Activated naive CD4-positive, alpha-beta T cell (primary cell): ENCODE results near the gene RETSAT.
"Not testable (repeated sequence)": the region's sequence is repeated elsewhere in the genome, so short reads cannot be mapped to it uniquely, and the experiment has no call there.

Source experiments
- DNase-seq, 4 experiments: peaks; one replicate each; lab custom pipeline; 2025; lab: John Stamatoyannopoulos, UW

The RETSAT gene

DNA sequence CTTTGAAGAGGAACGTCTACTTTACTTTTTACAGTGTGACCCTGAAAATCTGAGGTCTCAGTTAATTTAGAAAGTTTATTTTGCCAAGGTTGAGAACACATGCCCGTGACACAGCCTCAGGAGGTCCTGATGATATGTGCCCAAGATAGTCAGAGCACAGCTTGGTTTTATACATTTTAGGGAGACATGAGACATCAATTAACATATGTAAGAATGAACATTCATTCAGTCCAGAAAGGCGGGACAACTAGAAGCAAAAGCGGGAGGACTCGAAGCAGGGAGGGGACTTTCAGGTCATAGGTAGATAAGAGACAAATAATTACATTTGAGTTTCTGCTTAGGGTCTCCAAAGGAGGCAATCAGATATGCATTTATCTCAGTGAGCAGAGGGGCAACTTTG is 23.9 kb upstream of the RETSAT start:
- no peak for DNase-seq

DNA sequence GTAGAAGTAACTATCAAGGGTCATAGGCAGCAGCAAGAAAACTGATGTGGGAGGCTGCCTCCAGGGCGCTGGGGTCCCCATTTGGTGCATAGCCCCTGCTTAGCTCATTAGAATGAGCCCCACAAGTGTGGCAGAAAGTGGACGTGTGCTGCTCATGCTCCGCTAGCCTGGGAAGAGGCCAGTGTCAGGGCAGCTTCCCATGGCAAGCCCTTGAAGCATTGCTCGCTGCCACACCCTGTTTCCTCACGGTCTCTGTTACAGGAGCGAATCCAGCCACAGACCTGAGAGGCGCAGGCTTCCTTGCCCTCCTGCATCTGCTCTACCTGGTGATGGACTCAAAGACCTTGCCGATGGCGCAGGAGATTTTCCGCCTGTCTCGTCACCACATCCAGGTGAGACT is 22.8 kb upstream of the RETSAT start:
- no peak for DNase-seq

DNA sequence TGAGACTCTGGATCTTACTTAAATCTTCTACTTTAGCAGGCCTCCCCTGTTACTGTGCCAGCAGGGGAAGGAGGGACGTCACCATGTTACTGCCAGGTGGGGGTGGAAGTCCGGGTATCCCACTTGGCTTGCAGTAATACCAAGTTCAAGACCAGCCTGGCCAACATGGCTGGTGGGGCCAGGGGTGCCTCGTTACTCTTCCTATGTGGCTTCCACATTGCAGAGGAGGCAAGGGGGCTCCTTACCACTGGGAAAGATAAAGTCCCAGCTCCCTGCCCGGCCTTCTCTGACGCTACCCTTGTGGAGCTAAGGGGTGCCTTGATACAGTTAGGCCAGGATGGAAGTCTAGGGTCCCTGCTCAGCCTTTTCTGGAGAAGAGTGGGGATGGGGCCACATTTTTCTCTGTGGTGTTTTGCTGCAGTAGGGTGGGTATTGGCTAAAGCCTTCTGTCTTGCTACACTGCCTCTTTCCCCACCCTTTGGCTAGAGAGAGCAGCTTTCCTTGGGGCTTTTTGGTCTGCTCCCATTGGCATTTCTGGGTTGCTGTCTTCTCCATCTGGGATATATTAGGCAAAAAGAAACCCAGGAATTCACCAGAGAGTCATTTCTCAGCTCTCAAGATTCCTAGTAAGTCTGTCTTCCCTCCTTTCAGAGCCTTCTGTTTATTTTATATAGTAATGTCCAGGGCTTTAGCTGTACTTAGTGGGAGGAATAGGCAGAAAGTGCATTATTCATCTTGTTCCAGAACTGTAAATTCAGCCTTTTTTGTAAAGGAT is 22.1 kb upstream of the RETSAT start:
- no peak for DNase-seq

DNA sequence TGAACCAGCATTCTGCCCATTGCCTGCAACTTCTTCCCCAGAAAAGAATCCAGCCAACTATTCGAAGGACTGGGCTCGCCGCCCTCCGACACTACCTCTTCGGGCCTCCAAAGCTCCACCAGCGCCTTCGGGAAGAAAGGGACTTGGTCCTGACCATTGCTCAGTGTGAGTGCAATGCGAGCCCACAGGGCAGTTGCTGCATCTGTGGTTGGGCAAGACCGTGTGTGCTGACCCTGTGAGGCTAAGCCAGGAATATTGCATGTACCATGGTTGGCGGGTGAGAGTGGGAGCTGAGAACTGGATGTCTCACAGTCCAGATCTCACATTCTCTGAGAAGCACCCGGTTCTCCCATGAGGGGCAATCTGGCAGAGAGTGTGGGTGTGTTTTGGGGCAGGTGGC is 16.7 kb upstream of the RETSAT start:
- DNase-seq: no peak

DNA sequence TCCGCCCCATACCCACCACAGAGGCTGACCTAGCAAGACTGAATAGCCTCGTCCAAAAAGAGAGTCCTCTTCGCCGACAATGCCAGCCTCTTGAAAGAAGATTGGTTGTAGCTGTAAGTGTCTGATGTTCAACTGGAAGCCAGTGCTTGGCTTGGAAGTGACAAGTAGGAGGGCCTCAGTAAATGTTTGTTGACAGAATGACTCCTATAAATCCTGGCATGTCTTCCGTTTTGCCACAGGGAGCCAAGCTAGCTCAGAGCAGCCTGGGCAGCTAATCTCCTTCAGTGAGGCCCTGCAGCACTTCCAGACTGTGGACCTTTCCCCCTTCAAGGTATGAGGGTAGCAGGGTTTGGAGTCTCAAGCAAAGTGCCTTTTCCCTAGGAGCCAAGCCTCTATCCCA is 15.2 kb upstream of the RETSAT start:
- no peak for DNase-seq

DNA sequence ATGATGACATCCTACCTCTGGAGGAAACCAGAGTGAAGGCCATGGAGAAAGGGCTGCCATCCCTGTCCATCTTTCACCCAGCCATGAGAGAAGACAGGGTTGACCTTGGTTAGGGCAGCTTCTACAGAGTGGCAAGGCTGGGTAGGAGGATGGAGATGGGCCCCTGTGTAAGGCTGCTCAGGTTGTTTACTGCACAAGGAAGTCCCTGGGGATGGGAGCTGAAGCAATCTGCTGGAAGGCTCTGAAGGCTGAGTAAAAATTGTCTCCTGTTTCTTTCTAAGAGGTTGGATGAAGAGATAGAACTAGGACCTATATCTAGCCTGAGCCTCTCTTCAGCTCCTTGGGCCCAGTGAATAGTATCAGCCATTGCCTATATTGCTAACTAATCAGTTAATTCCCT is 14.6 kb upstream of the RETSAT start:
- no peak for DNase-seq

DNA sequence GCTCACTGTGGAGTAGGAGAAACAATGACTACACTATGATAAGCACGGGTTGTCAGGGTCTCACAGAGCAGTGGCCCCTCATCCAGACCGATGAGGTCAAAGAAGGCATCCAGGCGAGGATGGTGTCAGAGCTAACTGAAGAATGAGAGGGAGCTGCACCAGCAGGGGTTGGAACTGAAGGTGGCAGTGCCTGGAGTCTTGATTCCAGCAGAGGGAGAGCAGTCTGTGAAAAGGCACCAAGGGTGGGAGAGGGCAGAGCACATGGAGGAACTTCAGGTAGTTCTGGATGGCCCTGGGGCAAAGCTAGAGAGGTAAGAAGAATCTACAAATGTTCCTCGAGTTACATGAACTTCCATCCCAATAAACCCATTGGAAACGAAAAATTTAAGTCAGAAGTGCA is 12.9 kb upstream of the RETSAT start:
- no peak for DNase-seq

DNA sequence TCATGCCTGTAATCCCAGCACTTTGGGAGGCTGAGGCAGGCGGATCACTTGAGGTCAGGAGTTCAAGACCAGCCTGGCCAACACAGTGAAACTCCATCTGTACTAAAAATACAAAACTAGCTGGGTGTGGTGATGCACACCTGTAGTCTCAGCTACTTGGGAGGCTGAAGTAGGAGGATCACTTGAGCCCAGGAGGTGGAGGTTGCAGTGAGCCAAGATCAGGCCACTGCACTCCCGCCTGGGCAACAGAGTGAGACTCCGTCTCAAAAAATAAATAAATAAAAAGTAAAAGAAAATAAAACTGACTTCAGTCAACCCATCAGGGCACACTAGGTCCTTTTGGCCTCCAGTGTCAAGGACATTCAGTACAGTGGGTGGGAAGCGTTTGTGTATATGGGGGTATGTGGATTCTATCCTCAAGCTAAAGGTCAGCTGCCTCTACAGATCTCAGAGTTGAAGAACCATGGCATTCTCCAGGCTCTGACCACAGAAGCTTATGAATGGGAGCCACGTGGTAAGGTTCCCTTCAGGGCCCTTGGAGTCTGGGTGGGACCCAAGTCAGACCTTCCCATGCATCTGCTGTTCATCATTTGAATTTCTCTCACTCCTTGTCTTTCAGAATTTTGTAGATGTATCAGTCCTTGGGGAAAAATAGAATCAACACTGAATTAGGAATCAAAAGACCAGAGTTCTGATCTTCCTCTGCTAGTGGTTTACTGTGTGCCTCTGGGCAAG is 8.5 kb upstream of the RETSAT start:
- not testable (repeated sequence) for DNase-seq

DNA sequence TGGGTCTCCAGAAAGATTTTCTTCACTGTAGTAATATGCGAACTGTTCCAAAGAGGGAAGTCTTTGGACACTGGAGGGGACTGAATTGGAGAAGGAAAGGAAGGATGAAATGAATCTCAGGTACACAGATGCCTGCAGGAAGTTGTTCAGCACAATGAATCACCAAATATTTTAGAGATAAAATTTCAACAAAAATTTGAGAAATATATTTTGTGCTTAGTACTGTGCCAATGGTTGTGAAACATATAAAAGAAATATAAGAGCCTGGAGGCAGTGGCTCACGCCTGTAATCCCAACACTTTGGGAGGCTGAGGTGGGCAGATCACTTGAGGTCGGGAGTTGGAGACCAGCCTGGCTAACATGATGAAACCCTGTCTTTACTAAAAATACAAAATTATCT is 3.4 kb upstream of the RETSAT start:
- DNase-seq: no peak

DNA sequence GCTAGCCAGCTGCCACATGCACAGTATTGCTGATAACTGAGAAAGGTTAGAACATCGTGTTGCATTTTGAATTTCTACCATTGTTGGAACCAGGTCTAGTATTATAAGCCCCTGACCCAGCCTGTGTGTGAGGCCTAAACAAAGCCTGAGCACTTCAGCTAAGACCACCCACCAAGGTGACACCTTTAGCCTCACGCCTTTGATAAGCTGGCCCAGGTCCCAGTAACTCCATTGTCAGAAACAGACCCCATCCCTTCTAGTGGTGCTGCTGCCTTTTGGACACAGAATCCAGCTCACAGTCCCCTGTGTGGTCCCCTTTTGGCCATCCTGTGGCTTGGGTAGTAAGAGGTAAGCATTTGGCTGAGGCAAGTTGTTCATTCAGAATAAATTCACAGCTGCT is 1.9 kb upstream of the RETSAT start:
- no peak for DNase-seq

DNA sequence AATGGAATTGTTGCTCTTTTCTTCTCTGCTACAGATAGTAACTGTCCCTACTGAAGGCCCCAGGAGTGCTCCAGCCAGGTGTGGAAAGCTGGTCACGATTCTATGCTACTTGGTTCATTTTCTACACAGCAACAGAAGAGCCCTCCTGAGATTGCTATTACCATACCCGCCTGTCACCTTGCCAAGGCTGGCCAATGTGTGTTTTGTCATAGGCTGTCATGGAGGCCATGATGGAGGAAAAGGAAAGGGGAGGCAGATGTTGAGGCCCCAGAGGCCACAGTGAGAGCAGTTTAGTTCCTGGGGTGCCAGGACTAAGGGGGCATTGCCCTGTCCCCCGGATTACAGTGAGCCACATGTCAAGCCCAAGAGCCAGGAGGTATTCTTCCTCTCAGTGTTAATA is 1.2 kb upstream of the RETSAT start:
- no peak for DNase-seq

DNA sequence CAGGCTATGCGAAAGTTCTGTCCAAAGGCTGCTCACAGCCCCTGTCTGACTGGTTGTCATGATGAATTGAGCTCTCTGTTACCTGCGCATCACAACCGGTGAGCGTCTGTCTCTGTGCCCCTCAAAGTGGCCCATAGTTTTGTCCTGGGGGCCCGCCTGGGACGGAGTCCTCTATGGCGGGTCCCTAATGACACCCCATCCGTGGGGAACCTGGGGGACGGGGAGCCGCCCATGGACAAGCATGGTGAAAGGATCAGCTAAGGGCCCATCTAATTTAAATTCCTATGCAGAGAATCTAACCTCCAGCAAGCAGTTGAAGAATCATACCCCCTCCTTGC is 714 bp upstream of the RETSAT start:
- DNase-seq: peak in 2 of 4 experiments; percentile 29 to 38

DNA sequence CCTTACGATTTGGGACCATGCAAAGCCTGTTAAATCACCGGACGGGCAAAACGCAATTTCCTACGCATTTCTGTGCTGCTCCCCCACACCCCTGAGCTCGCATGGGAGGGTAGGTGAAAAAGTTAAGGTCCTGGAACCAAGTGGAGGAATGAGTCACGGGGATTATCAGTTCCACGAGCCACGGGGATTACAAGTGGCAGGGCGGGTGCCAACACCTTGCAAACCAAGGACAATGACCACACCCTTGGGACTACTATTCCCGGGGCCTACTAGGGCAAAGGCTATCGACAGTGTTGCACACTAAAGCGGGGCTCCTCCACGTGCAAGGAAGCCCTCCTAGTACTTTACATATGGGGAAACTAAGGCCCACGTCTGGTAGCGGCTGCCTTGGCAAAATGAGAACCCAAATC is 447 bp downstream of the RETSAT start:
- DNase-seq: no peak

DNA sequence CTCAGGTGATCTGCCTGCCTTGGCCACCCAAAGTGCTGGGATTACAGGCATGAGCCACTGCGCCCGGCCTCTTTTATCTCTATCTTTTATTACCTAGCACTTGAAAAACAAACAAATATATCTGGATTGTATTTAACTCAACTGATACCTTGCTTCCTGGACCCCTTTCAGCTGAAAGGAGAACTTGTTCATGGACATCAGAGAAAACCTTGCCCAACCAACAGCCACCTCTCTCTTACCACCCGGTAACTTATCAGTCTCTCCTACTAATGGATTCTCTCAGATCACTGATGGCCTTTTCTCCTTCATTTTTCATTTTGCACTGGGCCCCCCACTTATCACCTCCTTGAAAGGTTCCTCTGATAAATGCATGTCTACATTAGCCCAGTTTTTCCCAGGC is 6.7 kb downstream of the RETSAT start:
- no peak for DNase-seq

DNA sequence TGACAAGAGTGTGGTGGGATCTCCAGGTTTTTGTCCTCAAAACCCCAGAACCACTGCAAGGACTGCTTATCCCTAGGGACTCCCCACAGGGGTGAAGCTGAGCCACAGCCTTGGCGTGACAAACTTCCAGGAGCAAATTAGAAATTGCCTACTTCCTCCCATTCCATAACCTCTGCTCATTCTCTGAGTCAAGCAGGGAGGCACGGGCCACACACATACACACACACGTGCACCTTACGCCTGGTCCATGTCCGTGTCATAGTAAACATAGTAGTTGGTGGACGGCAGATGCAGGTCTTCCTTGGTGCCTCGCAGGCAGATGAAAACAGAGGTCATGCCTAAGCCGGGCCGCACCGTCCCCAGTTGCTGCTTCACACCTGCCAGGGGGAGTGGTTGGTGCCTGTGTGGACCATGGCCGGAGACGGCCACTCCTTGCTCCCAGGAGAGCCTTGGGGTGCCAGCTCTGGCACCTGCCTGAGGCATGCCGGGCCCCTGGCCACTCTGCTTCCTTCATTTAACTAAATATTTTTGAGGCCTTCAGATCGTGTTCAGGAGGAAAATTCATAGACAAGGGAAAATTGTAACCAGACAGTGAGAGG is 9.9 kb downstream of the RETSAT start:
- no peak for DNase-seq

DNA sequence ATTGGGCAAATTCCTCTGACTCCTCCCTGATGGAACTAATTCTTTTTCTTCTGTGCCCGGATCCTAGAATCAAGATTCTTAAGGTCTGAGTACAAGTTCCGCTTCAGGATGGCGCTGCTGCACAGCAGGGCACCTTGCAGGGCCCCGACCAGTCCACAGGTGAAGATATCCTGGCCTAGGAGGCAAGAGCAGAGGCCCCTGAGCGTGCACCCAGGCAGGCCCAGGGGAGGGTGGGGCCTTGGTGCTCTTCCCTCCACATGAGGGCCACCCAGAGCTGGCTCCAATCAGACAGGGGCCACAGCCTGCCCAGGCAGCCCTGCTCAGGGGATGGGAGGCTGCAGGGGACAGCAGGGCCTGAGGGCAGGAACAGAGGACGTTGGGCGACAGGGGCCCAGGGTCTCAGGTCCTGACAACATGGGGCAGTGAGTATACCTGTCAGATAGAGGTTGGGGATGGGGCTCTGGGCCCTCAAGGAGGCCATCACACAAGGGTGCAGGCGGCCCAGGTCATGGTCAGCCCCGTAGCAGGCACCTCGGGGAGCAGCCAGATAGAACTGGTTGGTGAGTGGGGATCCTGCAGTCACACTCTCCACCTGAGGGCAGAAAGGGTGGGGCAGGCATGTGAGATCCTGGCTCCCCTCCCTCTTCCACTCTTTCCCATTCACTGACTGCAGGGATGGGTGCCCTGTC is 11.0 kb downstream of the RETSAT start:
- not testable (repeated sequence) for DNase-seq

DNA sequence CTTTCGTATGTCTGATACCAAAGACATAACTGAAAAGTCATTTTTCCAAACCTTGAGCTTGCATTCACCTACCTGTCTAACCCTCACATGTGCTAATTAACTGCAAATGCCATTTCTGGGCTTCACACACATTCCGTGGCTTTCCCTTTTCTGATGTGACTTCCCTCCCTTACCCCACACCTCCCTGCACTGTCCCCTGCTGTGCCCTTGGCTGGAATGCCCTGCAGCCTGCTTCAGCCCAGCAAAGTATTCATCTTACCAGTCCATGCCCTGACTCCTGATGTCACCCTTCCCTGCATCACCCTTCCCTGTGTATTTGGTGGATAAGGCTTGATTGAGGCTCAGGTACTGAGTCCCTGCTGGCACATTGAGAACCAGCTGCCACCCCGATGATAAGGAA is 12.2 kb downstream of the RETSAT start:
- DNase-seq: no peak

DNA sequence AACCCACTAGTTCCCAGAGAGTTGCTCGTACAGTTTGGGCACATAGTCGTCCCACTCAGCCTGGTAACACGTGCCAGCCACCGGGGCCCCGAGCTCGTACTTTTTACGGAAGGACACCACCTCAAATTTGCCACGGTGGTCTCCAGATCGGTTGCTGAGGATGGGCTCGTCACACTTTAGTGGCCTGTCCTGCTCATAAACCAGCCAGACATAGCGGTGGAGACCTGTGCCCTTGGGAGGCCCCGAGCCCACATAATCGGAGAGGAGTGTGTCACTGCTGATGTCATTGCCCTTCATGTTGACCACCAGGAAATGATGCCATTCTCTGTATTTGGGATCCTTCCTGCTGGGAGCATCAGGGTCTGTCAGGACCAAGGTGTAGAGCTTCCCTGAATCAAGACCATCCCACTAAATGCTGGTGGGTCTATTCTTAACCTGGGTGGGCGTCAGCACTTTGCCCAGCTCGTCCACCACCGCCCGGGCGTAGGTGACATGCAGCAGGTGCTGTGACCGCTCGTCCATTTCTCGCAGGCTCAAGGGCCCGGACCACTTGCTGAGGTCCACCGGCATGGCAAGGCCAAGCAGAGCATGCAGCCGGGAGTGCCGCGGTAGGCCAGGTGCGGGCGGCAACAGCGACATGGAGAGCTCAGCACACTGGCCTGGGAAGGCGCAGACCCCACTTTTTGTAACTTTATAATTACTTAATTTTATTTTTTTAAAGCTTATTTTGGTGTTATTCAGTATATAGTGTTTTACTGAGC is 12.9 kb downstream of the RETSAT start:
- DNase-seq: no peak

DNA sequence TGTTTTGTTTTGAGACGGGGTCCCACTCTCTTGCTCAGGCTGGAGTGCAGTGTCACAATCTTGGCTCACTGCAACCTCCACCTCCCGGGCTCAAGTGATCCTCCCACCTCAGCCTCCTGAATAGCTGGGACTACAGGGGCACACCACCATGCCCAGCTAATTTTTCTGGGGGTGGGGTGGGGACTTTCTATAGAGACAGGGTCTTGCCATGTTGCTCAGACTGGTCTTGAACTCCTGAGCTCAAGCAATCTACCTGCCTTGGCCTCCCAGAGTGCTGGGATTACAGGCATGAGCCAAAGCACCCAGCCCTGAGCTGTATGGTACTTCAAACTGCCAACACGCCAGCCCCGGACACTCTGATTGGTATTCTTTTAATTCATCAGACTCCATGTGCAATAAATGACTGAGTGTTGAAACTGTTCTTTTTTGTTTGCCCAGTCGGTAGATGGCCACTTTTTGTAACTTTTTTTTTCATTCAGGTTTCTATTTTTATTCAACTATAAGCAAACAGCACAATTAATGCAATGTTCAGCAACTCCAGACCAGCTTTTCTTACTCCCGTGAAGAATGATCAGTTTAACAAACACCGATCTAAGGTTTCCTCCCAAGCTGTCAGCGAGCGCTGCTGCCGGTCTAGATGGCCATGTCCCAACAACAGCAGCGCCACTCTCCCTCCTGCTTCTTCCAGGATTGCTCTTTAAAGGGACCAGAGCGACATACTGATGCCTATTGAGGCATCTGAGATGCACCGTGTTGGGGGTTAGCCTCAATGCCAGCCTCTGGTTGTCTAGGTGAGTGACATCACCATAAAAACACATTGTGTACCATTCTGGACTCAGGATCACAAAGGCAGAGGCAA is 14.1 kb downstream of the RETSAT start:
- no peak for DNase-seq

DNA sequence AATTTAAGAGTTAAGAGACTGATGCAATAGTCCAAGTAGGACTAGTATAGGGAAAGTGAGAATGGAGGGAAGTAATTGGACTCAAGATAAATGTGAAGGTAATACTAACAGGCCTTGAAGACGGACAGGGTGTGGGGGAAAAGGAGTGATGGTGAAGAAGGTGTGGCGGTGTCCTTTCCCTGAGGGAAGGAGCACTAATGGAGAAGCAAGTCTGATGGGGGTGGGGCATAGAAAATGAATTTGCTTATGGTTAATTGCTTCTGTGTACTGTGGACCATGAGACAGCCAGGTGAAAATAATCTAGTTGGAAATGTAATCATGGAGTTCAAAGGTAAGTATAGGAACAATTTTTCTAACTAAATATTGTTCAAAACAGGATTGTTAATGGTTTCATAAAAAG is 19.4 kb downstream of the RETSAT start:
- no peak for DNase-seq

DNA sequence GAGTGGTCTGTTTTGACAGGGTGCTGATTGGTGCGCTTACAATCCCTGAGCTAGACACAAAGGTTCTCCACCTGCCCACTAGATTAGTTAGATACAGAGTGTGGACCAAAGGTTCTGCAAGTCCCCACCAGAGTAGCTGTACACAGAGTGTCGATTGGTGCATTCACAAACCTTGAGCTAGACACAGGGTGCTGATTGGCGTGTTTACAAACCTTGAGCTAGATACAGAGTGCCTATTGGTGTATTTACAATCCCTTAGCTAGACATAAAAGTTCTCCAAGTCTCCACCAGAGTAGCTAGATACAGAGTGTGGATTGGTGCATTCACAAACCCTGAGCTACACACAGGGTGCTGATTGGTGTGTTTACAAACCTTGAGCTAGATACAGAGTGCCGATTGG is 20.5 kb downstream of the RETSAT start:
- DNase-seq: not testable (repeated sequence)
